ENCODE data around the gene AHDC1.

DNA sequence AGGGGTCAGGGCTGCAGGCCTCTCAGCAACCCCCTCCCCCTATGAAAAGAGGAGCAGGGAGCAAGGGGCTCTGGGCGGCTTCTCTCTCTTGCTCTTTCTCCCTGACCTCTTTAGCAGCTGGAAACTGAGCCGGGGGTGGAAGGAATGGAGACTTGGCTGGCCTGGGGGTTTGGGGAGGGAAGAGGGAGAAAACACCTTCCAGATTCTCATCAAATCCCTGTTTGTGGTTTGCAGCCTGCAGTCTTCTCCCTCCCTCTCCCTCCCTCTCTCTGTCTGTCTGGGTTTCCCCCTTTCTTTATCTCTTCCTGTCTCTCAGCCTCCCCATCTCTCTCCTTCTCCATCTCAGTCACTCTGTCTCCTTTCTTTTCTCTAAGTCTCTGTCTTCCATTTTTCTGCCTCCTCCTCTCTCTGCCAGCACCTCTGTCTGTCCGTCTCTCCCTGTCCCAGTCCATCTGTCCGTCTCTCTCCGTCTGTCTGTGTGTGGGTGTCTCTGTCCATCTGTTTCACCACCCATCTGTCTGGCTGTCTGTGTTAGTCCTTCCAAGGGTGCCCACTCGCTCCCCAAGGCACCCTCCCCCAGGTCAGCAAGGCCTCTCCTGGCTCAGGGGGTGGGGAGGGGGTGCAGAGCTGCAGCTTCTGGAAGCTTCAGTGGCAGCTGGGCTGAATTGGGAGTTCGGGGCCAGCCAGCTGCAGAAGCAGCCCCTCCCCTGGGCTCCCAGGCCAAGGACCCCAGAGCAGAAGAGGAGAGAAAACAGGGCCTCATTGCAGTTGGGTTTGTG lies 6.2 kb downstream of the AHDC1 start:
- TF ChIP-seq BHLHE40 (IDR thresholded peaks at IDR 0.05; ENCODE audit: low read length) (no peak; the same call in 1 of the 2 replicates), CBX1 (IDR thresholded peaks at IDR 0.05; ENCODE audit: low read depth) (no peak), GABPA (tag; conservative IDR thresholded peaks at IDR 0.05; ENCODE audit: low read depth) (no peak), EP300 (IDR thresholded peaks at IDR 0.05; ENCODE audit: low read length) (no peak), RAD21 (CRISPR knock-in tag; conservative IDR thresholded peaks at IDR 0.05 in 1 of 2, IDR thresholded peaks at IDR 0.05 in 1 of 2) (no peak), SP1 (CRISPR knock-in tag; IDR thresholded peaks at IDR 0.05) (no peak), STAT5A (IDR thresholded peaks at IDR 0.05; ENCODE audit: borderline replicate concordance, low read length) (no peak), ZNF140 (CRISPR knock-in tag; IDR thresholded peaks at IDR 0.05) (no peak), ZNF165 (CRISPR knock-in tag; IDR thresholded peaks at IDR 0.05; ENCODE audit: borderline replicate concordance) (no peak), POLR2A (conservative IDR thresholded peaks at IDR 0.05) (no peak)

Measured in K562 (cell line).